K562 (cell line): ENCODE results near the gene SLC25A44. TPM values are rescaled to one million over a fixed set of nuclear protein-coding genes. Genes with fewer than 3 reads are reported as not detected.
A peak's percentile ranks its signal among the peaks of the same experiment; 100 is the strongest.

Source experiments
- ARID1B ChIP-seq: fragments of 450-650 bp; IDR thresholded peaks from 2 replicates; pipeline ENCODE4 v1.6.1; 2016; ENCODE audit warnings: antibody characterized with exemption, mild to moderate bottlenecking, inconsistent platforms
- ASH1L ChIP-seq: fragments of 450-650 bp; IDR thresholded peaks from 2 replicates; pipeline ENCODE4 v1.6.1; 2018; ENCODE audit warnings: borderline replicate concordance, mild to moderate bottlenecking, low read depth; ENCODE audit not compliant: partially characterized antibody
- ATF3 ChIP-seq, 2 experiments: fragments of 450-650 bp in 1 of 2; sonication (generic) in 1 of 2; formaldehyde crosslinking in 1 of 2; IDR thresholded peaks in 1 of 2; conservative IDR thresholded peaks in 1 of 2; 2 replicates each; pipeline versions ENCODE4 v1.6.1 to v1.8.1; 2016 to 2023; ENCODE audit warnings: mild to moderate bottlenecking in 2 of 2, moderate library complexity in 2 of 2, inconsistent platforms in 1 of 2, missing genetic modification reagents in 1 of 2
- ESRRB ChIP-seq: fragments of 250-450 bp; sonication (Bioruptor Pico); IDR thresholded peaks from 2 replicates; pipeline ENCODE4 v1.5.0; 2020; ENCODE audit warnings: mild to moderate bottlenecking, moderate library complexity, borderline replicate concordance
- ETV6 ChIP-seq, 3 experiments: fragments of 150-350 bp in 1 of 3; sonication (generic) in 1 of 3; formaldehyde crosslinking in 1 of 3; IDR thresholded peaks; 2 replicates each; pipeline versions ENCODE4 v1.6.1 to v1.8.0; 2014 to 2022; ENCODE audit warnings: borderline replicate concordance in 2 of 3, low read depth in 2 of 3, antibody characterized with exemption in 1 of 3, low read length in 1 of 3, mild to moderate bottlenecking in 1 of 3, missing genetic modification reagents in 1 of 3
- FOXA3 ChIP-seq, 2 experiments: fragments of 450-650 bp in 1 of 2; sonication (generic) in 1 of 2; formaldehyde crosslinking; IDR thresholded peaks in 1 of 2; conservative IDR thresholded peaks in 1 of 2; 2 replicates each; pipeline versions ENCODE4 v1.4.0 to v1.8.0; 2020 to 2022; ENCODE audit warnings: mild to moderate bottlenecking in 2 of 2, missing genetic modification reagents in 1 of 2
- GATAD2A ChIP-seq: fragments of 450-650 bp; IDR thresholded peaks from 2 replicates; pipeline ENCODE4 v1.6.1; 2017
- HDAC8 ChIP-seq: fragments of 450-650 bp; IDR thresholded peaks from 2 replicates; pipeline ENCODE4 v1.6.1; 2016; ENCODE audit warnings: mild to moderate bottlenecking, missing genetic modification characterization, moderate library complexity, missing compliant biosample characterization
- KDM1A ChIP-seq, 2 experiments: fragments of 450-650 bp; IDR thresholded peaks; 2 replicates each; pipeline ENCODE4 v1.6.1; 2016; ENCODE audit warnings: mild to moderate bottlenecking in 2 of 2
- MAZ ChIP-seq, 2 experiments: fragments of 450-650 bp in 1 of 2; sonication (generic) in 1 of 2; formaldehyde crosslinking; IDR thresholded peaks in 1 of 2; conservative IDR thresholded peaks in 1 of 2; 2 replicates each; pipeline versions ENCODE4 v1.4.0 to v1.5.0; 2020; ENCODE audit warnings: mild to moderate bottlenecking in 1 of 2, missing genetic modification reagents in 1 of 2
- NUFIP1 ChIP-seq: fragments of 450-650 bp; IDR thresholded peaks from 2 replicates; pipeline ENCODE4 v1.6.1; 2018; ENCODE audit not compliant: partially characterized antibody
- PRPF4 ChIP-seq: fragments of 200-400 bp; formaldehyde crosslinking; IDR thresholded peaks from one replicate; pipeline ENCODE4 v1.6.1; 2017; ENCODE audit warnings: low read length, low read depth, mild to moderate bottlenecking; ENCODE audit not compliant: insufficient read depth, poor library complexity, severe bottlenecking
- RBM14 ChIP-seq: fragments of 200-400 bp; formaldehyde crosslinking; IDR thresholded peaks from 2 replicates; pipeline ENCODE4 v1.6.1; 2018; ENCODE audit warnings: low read depth, mild to moderate bottlenecking, low read length, moderate library complexity, borderline replicate concordance; ENCODE audit not compliant: insufficient read depth
- ZBTB17 ChIP-seq: fragments of 450-650 bp; formaldehyde crosslinking; IDR thresholded peaks from 2 replicates; pipeline ENCODE4 v1.4.0; 2020; ENCODE audit warnings: mild to moderate bottlenecking
- ZBTB26 ChIP-seq: fragments of 450-650 bp; formaldehyde crosslinking; IDR thresholded peaks from 2 replicates; pipeline ENCODE4 v1.4.0; 2022; ENCODE audit warnings: missing genetic modification characterization
- ZBTB49 ChIP-seq: sonication (generic); formaldehyde crosslinking; IDR thresholded peaks from 2 replicates; pipeline ENCODE4 v1.8.0; 2022; ENCODE audit warnings: missing genetic modification reagents, mild to moderate bottlenecking, borderline replicate concordance
- ZNF133 ChIP-seq: fragments of 250-450 bp; sonication (Bioruptor Pico); IDR thresholded peaks from 2 replicates; pipeline ENCODE4 v1.4.0; 2020; ENCODE audit warnings: mild to moderate bottlenecking
- ZNF511 ChIP-seq: sonication (generic); formaldehyde crosslinking; IDR thresholded peaks from 2 replicates; pipeline ENCODE4 v1.8.0; 2022; ENCODE audit warnings: mild to moderate bottlenecking, missing genetic modification reagents
- ZNF644 ChIP-seq: fragments of 200-800 bp; sonication (Bioruptor generic); IDR thresholded peaks from 2 replicates; pipeline ENCODE4 v1.6.1; 2016; ENCODE audit warnings: low read depth, missing genetic modification characterization, missing compliant biosample characterization
- polyA plus RNA-seq, 8 experiments: library from polyadenylated mRNA; depleted of rRNA in 4 of 8; stranded (reverse) in 5 of 8; unstranded in 3 of 8; fragments of >200 nt; fragmentation: Nextera tagmentation in 2 of 8; fragmentation: Illumina TruSeq in 1 of 8; extraction: Ambion mirVana in 2 of 8; extraction: Trizol in 1 of 8; gene quantifications; 2 replicates each; pipeline versions ENCODE4 v1.2.1 to v1.2.3, GENCODE V29; 2011 to 2014; ENCODE audit warnings: inconsistent platforms in 1 of 8, missing spikeins in 1 of 8
- total RNA-seq, 7 experiments: library from RNA; depleted of rRNA in 6 of 7; stranded (reverse); fragments of >200 nt in 6 of 7; fragmentation: Illumina TruSeq in 2 of 7; extraction: Trizol in 2 of 7; gene quantifications; 2 replicates each; pipeline versions ENCODE4 v1.2.1 to v1.2.3, GENCODE V29; 2011 to 2021; ENCODE audit warnings: low replicate concordance in 1 of 7

SLC25A44 gene
- total and polyA plus RNA-seq, 9 of the 15 experiments (the other 6 are each of a cell fraction or from before 2014, with no cell fraction given): 4.4 to 22.8 (median 12.5) TPM

GRCh38 chr1:156212833-156213643 lies 19.1 kb downstream of the SLC25A44 start, which contains the start of gene PMF1 (continued):
- TF ChIP-seq ZBTB49 (CRISPR knock-in tag) (no peak), PRPF4 (no peak), ZNF644 (tag) (no peak), KDM1A (IDR thresholded peaks at IDR 0.05) (no peak), ZNF133 (no peak), ZBTB17 (CRISPR knock-in tag) (peak; percentile 93), ATF3 (IDR thresholded peaks at IDR 0.05) (peak; percentile 45; the same call in 1 of the 2 replicates), ATF3 (CRISPR knock-in tag; conservative IDR thresholded peaks at IDR 0.05) (peak; percentile 27; the same call in 1 of the 2 replicates), ESRRB (CRISPR knock-in tag) (no peak), RBM14 (no peak), ZNF511 (peak; percentile 79; the same call in 1 of the 2 replicates), ARID1B (no peak; the same call in 1 of the 2 replicates), ZBTB26 (peak; percentile 7; the same call in 1 of the 2 replicates), HDAC8 (no peak), ETV6 (IDR thresholded peaks at IDR 0.05; ENCODE audit: borderline replicate concordance in 1 of 2, low read depth in 2 of 2, low read length in 1 of 2) (no peak), ETV6 (CRISPR knock-in tag; IDR thresholded peaks at IDR 0.05; ENCODE audit: borderline replicate concordance) (peak; percentile 32; the same call in 1 of the 2 replicates), MAZ (CRISPR knock-in tag; conservative IDR thresholded peaks at IDR 0.05 in 1 of 2, IDR thresholded peaks at IDR 0.05 in 1 of 2) (peak; percentile 53 to 56; a peak in 1 of 4 replicates), GATAD2A (no peak), FOXA3 (CRISPR knock-in tag; conservative IDR thresholded peaks at IDR 0.05 in 1 of 2, IDR thresholded peaks at IDR 0.05 in 1 of 2) (no peak), NUFIP1 (no peak), ASH1L (peak; percentile 94)
